Ovary (tissue), 3 donors: ENCODE results near the gene LIX1.

ENCODE experiments used
- CTCF ChIP-seq, 3 donors: fragments of 450-650 bp in 2 of 3; fragments of 200-600 bp in 1 of 3; IDR thresholded peaks; one replicate each; pipeline versions ENCODE4 v1.5.1 to v1.8.0; 2016 to 2022; ENCODE audit warnings: antibody characterized with exemption in 3 of 3, mild to moderate bottlenecking in 1 of 3
- EP300 ChIP-seq: sonication (generic); formaldehyde crosslinking; IDR thresholded peaks from one replicate; pipeline ENCODE4 v1.6.1; 2017; ENCODE audit warnings: antibody characterized with exemption
- POLR2A ChIP-seq: fragments of 450-650 bp; IDR thresholded peaks from one replicate; pipeline ENCODE4 v1.6.1; 2017; ENCODE audit warnings: antibody characterized with exemption, mild to moderate bottlenecking, moderate library complexity
- donor health status: DM: no; HTN: no; CAD: no.

GRCh38 chr5:97074859-97075489, 67.4 kb downstream of the LIX1 start:
- TF ChIP-seq CTCF (IDR thresholded peaks at IDR 0.05) (no peak), POLR2A (no peak), EP300 (no peak)
